ENCODE measurements around the gene QPRT. TPM values are rescaled to one million over a fixed set of nuclear protein-coding genes. Genes with fewer than 3 reads are reported as not detected.
"Not testable (repeated sequence)": the region's sequence is repeated elsewhere in the genome, so short reads cannot be mapped to it uniquely, and the experiment has no call there.

The QPRT gene
- total RNA-seq, 3 donors from 2014 or later (not counting 1 experiment from before 2014, with no cell fraction given): 2.5 to 6.3 (median 4.7) TPM

- no peaks in the 10 kb centered on the region for H3K27me3 Mint-ChIP-seq (ENCODE audit: low read depth in 2 of 2)
- peak overlapping the region; percentile 92 to 99 for H3K27ac Mint-ChIP-seq
- H3K4me1 Mint-ChIP-seq: peaks cover 55 to 78% of the 10 kb centered on the region in 2 donors
- peak overlapping the region; percentile 90 for H3K4me3 ChIP-seq (ENCODE audit: low read length)
- H3K27ac ChIP-seq (ENCODE audit: low read length): peak overlapping the region; percentile 81
- DNase-seq: peak in 1 of 2 donors; percentile 29
- H3K4me3 Mint-ChIP-seq: peak overlapping the region; percentile 99
- H3K9me3 Mint-ChIP-seq: no peaks in the 10 kb centered on the region
- H3K36me3 ChIP-seq (ENCODE audit: control insufficient read depth, insufficient read depth, low read length): peaks cover 25% of the 10 kb centered on the region
- whole genome bisulfite sequencing (ENCODE audit: insufficient coverage): 5% methylated on average over 3 of the region's 3 CpGs
- TF ChIP-seq CTCF (IDR thresholded peaks at IDR 0.05): no peak
- peaks cover 9% of the 10 kb centered on the region for H3K36me3 Mint-ChIP-seq
- intact Hi-C loops (cut with micrococcal nuclease): loop anchor here (1.0 to 10.0 kb wide), 4 partner anchors 22 to 81 kb away; partner anchors contain the start of gene C16orf54
- H3K27me3 ChIP-seq (ENCODE audit: control insufficient read depth, insufficient read depth, low read length): no peaks in the 10 kb centered on the region
- no peaks in the 10 kb centered on the region for H3K9me3 ChIP-seq (ENCODE audit: control insufficient read depth, insufficient read depth, low read length)
- peaks cover 77% of the 10 kb centered on the region for H3K4me1 ChIP-seq (ENCODE audit: control insufficient read depth, insufficient read depth, low read length)
- ATAC-seq: no peak
Observed at GRCh38 chr16:29663807-29664090, 15.2 kb upstream of the QPRT start.

- WGBS (ENCODE audit: insufficient coverage): 3% methylated on average over 35 of the region's 35 CpGs
- Mint-ChIP-seq H3K4me3 (peak overlapping the region; percentile 99), H3K27ac (peak overlapping the region; percentile 92 to 99), H3K9me3 (no peaks in the 10 kb centered on the region), H3K36me3 (peaks cover 9% of the 10 kb centered on the region), H3K4me1 (peaks cover 55 to 82% of the 10 kb centered on the region in 2 donors), H3K27me3 (ENCODE audit: low read depth in 2 of 2) (no peaks in the 10 kb centered on the region)
- intact Hi-C loops (cut with micrococcal nuclease): loop anchor here (1.0 to 10.0 kb wide), 4 partner anchors 23 to 80 kb away; partner anchors contain the start of gene C16orf54
- H3K36me3 ChIP-seq (ENCODE audit: control insufficient read depth, insufficient read depth, low read length): peaks cover 25% of the 10 kb centered on the region
- TF ChIP-seq CTCF (IDR thresholded peaks at IDR 0.05): no peak
- H3K4me1 ChIP-seq (ENCODE audit: control insufficient read depth, insufficient read depth, low read length): peaks cover 82% of the 10 kb centered on the region
- DNase-seq (peak; percentile 47 to 70), ATAC-seq (peak; percentile 21 to 48 (median 38))
- H3K4me3 ChIP-seq (ENCODE audit: low read length): peak overlapping the region; percentile 90
- no peaks in the 10 kb centered on the region for H3K9me3 ChIP-seq (ENCODE audit: control insufficient read depth, insufficient read depth, low read length)
- H3K27me3 ChIP-seq (ENCODE audit: control insufficient read depth, insufficient read depth, low read length): no peaks in the 10 kb centered on the region
- peak overlapping the region; percentile 81 for H3K27ac ChIP-seq (ENCODE audit: low read length)
Observed at GRCh38 chr16:29664091-29664921, 14.7 kb upstream of the QPRT start.

GRCh38 chr16:29665294-29666077, 13.5 kb upstream of the QPRT start:
- H3K36me3 ChIP-seq (ENCODE audit: control insufficient read depth, insufficient read depth, low read length): peaks cover 25% of the 10 kb centered on the region
- no peaks in the 10 kb centered on the region for H3K27me3 ChIP-seq (ENCODE audit: control insufficient read depth, insufficient read depth, low read length)
- H3K4me3 ChIP-seq (ENCODE audit: low read length): peak overlapping the region; percentile 90
- peak overlapping the region; percentile 81 for H3K27ac ChIP-seq (ENCODE audit: low read length)
- 8% methylated on average over 15 of the region's 15 CpGs for WGBS (ENCODE audit: insufficient coverage)
- intact Hi-C loops (cut with micrococcal nuclease): loop anchor here (10.0 kb wide), 2 partner anchors 61 to 79 kb away; partner anchors contain the start of gene C16orf54
- peaks cover 91% of the 10 kb centered on the region for H3K4me1 ChIP-seq (ENCODE audit: control insufficient read depth, insufficient read depth, low read length)
- no peaks in the 10 kb centered on the region for H3K9me3 ChIP-seq (ENCODE audit: control insufficient read depth, insufficient read depth, low read length)
- peak; percentile 36 to 68 for DNase-seq
- H3K27ac Mint-ChIP-seq: peak overlapping the region; percentile 92 to 99
- TF ChIP-seq CTCF (IDR thresholded peaks at IDR 0.05): no peak
- H3K27me3 Mint-ChIP-seq (ENCODE audit: low read depth in 2 of 2): no peaks in the 10 kb centered on the region
- ATAC-seq: peak; percentile 29 to 51 (median 35)
- H3K4me1 Mint-ChIP-seq: peaks cover 56 to 87% of the 10 kb centered on the region in 2 donors
- H3K9me3 Mint-ChIP-seq: no peaks in the 10 kb centered on the region
- H3K4me3 Mint-ChIP-seq: peak overlapping the region; percentile 99
- peaks cover 9% of the 10 kb centered on the region for H3K36me3 Mint-ChIP-seq

- Histone ChIP-seq H3K27ac (ENCODE audit: low read length) (peak overlapping the region; percentile 81), H3K4me3 (ENCODE audit: low read length) (peak overlapping the region; percentile 90), H3K36me3 (ENCODE audit: control insufficient read depth, insufficient read depth, low read length) (peaks cover 29% of the 10 kb centered on the region), H3K4me1 (ENCODE audit: control insufficient read depth, insufficient read depth, low read length) (peaks cover 86% of the 10 kb centered on the region)
- not testable (repeated sequence) for ATAC-seq; H3K27me3 ChIP-seq (ENCODE audit: control insufficient read depth, insufficient read depth, low read length); H3K27me3 Mint-ChIP-seq (ENCODE audit: low read depth in 2 of 2); H3K9me3 Mint-ChIP-seq; DNase-seq; H3K9me3 ChIP-seq (ENCODE audit: control insufficient read depth, insufficient read depth, low read length); H3K36me3 Mint-ChIP-seq
- H3K4me3 Mint-ChIP-seq: peak overlapping the region; percentile 99
- H3K4me1 Mint-ChIP-seq: peaks cover 55 to 78% of the 10 kb centered on the region in 2 donors
- H3K27ac Mint-ChIP-seq: peak overlapping the region; percentile 92 to 99
- WGBS (ENCODE audit: insufficient coverage): 49% methylated on average over 4 of the region's 6 CpGs
- intact Hi-C loops (cut with micrococcal nuclease): loop anchor here (10.0 kb wide), 2 partner anchors 62 to 78 kb away; partner anchors contain the start of gene C16orf54
Observed at GRCh38 chr16:29667322-29667610, 11.7 kb upstream of the QPRT start.
